Measurements from ENCODE around the gene PIGH.
"Not testable (repeated sequence)": the region's sequence is repeated elsewhere in the genome, so short reads cannot be mapped to it uniquely, and the experiment has no call there.

The PIGH gene

GRCh38 chr14:67609642-67610310, 9.7 kb upstream of the PIGH start:
- DNase-seq (ENCODE audit: low read depth) = no peak

- no peak for DNase-seq (ENCODE audit: low read depth)
These were observed 7.6 kb upstream of the PIGH start for GRCh38 chr14:67607646-67608045.

- no peak for DNase-seq (ENCODE audit: low read depth)
These were observed 3.0 kb upstream of the PIGH start for GRCh38 chr14:67602995-67603545.

GRCh38 chr14:67602076-67602475, 2.0 kb upstream of the PIGH start:
- no peak for DNase-seq (ENCODE audit: low read depth)

GRCh38 chr14:67600562-67600974, 500 bp upstream of the PIGH start:
- DNase-seq (ENCODE audit: low read depth) = not testable (repeated sequence)

- no peak for DNase-seq (ENCODE audit: low read depth)
These were observed 4.7 kb downstream of the PIGH start for GRCh38 chr14:67595392-67595791.

- DNase-seq (ENCODE audit: low read depth) = not testable (repeated sequence)
These were observed 6.4 kb downstream of the PIGH start for GRCh38 chr14:67593650-67594049.

GRCh38 chr14:67589204-67589770, 10.8 kb downstream of the PIGH start:
- no peak for DNase-seq (ENCODE audit: low read depth)

GRCh38 chr14:67586369-67586768, 13.7 kb downstream of the PIGH start:
- DNase-seq (ENCODE audit: low read depth) = no peak

GRCh38 chr14:67584978-67585377, 15.1 kb downstream of the PIGH start:
- no peak for DNase-seq (ENCODE audit: low read depth)

- DNase-seq (ENCODE audit: low read depth) = no peak
These were observed 16.1 kb downstream of the PIGH start for GRCh38 chr14:67583711-67584644.

- no peak for DNase-seq (ENCODE audit: low read depth)
These were observed 18.0 kb downstream of the PIGH start for GRCh38 chr14:67582061-67582460.

- DNase-seq (ENCODE audit: low read depth) = no peak
These were observed 18.4 kb downstream of the PIGH start for GRCh38 chr14:67581643-67582042.

GRCh38 chr14:67580336-67581171, 19.5 kb downstream of the PIGH start:
- DNase-seq (ENCODE audit: low read depth) = no peak

GRCh38 chr14:67579636-67580035, 20.4 kb downstream of the PIGH start:
- DNase-seq (ENCODE audit: low read depth) = no peak

GRCh38 chr14:67579040-67579439, 21.0 kb downstream of the PIGH start:
- no peak for DNase-seq (ENCODE audit: low read depth)

GRCh38 chr14:67577909-67578749, 21.9 kb downstream of the PIGH start:
- no peak for DNase-seq (ENCODE audit: low read depth)

- DNase-seq (ENCODE audit: low read depth) = no peak
These were observed 22.8 kb downstream of the PIGH start for GRCh38 chr14:67577181-67577808.

GRCh38 chr14:67576216-67576955, 23.7 kb downstream of the PIGH start:
- DNase-seq (ENCODE audit: low read depth) = no peak

GRCh38 chr14:67575684-67576083, 24.4 kb downstream of the PIGH start:
- DNase-seq (ENCODE audit: low read depth) = no peak
